GM12892 (cell line): Measurements from ENCODE around the gene CELF2.

Source experiments
- POLR2A ChIP-seq: IDR thresholded peaks from 2 replicates; pipeline ENCODE4 v1.6.1; 2011; ENCODE audit warnings: low read depth, low read length, control low read depth
- POLR2AphosphoS5 ChIP-seq: IDR thresholded peaks from 2 replicates; pipeline ENCODE4 v1.6.1; 2011; ENCODE audit warnings: low read depth, low read length, control low read depth
- TAF1 ChIP-seq: IDR thresholded peaks from 2 replicates; pipeline ENCODE4 v1.6.1; 2011; ENCODE audit warnings: low read depth, mild to moderate bottlenecking, control low read depth, low read length, borderline replicate concordance

DNA sequence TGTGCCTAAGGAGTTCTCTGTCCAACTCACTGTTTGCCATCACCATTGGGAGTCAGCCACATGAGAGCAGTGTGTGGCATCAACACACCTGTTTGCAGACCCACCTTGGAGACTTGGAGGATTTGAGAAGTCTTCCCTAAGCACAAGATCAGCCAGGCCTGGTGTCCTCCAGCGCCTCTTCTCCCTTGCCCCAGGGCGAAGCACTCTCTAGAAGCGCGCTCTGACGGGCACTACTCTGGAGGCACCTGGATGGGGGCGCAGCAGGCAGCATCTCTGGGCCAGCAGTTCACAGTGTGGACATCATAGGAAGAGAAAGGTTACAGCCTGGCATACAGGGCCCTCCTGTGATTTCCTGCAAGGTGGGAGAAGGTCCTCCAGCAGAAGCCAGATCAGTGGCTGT is 289.3 kb downstream of the CELF2 start:
- TF ChIP-seq TAF1 = no peak
- TF ChIP-seq POLR2A = no peak
- no peak for TF ChIP-seq POLR2AphosphoS5
